OCI-LY7 (cell line): Measurements from ENCODE around the gene INSC. TPM values are rescaled to one million over a fixed set of nuclear protein-coding genes. Genes with fewer than 3 reads are reported as not detected.

ENCODE experiments used
- BruUV-seq: library from RNA; stranded (reverse); fragments of 400-500 nt; replicated peaks from 2 replicates; lab custom pipeline; 2021; lab: Mats Ljungman, UMichigan
- CTCF ChIA-PET: fragments of 300-600 bp; sonication (Branson Sonifier 250); formaldehyde crosslinking; loops from one replicate; lab custom pipeline; 2022; ENCODE audit warnings: antibody characterized with exemption; ENCODE audit not compliant: unreplicated experiment; lab: Charles Lee
- POLR2A ChIA-PET: fragments of 300-600 bp; sonication (Branson Sonifier 250); formaldehyde crosslinking; loops from one replicate; lab custom pipeline; 2022; ENCODE audit warnings: antibody characterized with exemption; lab: Charles Lee
- DNase-seq: peaks from one replicate; pipeline ENCODE4 v3.0.0-alpha.2; 2015; ENCODE audit warnings: low spot score
- H2AFZ ChIP-seq: fragments of 200-600 bp; sonication (generic), shearing (Covaris generic); 2 replicates; pipeline ENCODE4 v1.6.1; 2014; ENCODE audit warnings: mild to moderate bottlenecking, antibody characterized with exemption, low read length, moderate library complexity
- H3K27ac ChIP-seq: fragments of 200-600 bp; sonication (generic); 2 replicates; pipeline ENCODE4 v1.5.1; 2014; ENCODE audit warnings: mixed run types, low read depth, mild to moderate bottlenecking, moderate library complexity, low read length, inconsistent platforms; ENCODE audit not compliant: poor library complexity, severe bottlenecking
- H3K36me3 ChIP-seq: fragments of 200-600 bp; sonication (generic); 2 replicates; pipeline ENCODE4 v1.6.1; 2014; ENCODE audit warnings: mild to moderate bottlenecking, antibody characterized with exemption, low read length, moderate library complexity, mixed read lengths; ENCODE audit not compliant: insufficient read depth
- H3K4me1 ChIP-seq: fragments of 200-600 bp; sonication (generic); 2 replicates; pipeline ENCODE4 v1.5.1; 2014; ENCODE audit warnings: mild to moderate bottlenecking, low read length; ENCODE audit not compliant: insufficient read depth, poor library complexity, severe bottlenecking
- H3K4me2 ChIP-seq: fragments of 200-600 bp; sonication (generic); 2 replicates; pipeline ENCODE4 v1.6.1; 2014; ENCODE audit warnings: mild to moderate bottlenecking, low read length
- H3K4me3 ChIP-seq: fragments of 200-600 bp; sonication (generic); 2 replicates; pipeline ENCODE4 v1.5.1; 2014; ENCODE audit warnings: mild to moderate bottlenecking, low read depth, low read length; ENCODE audit not compliant: poor library complexity, severe bottlenecking
- H3K79me2 ChIP-seq: fragments of 200-600 bp; sonication (generic); 2 replicates; pipeline ENCODE4 v1.6.1; 2016; ENCODE audit warnings: low read depth, mild to moderate bottlenecking, low read length, moderate library complexity, mixed read lengths; ENCODE audit not compliant: insufficient read depth
- H3K9me2 ChIP-seq: fragments of 200-600 bp; sonication (generic); 2 replicates; pipeline ENCODE4 v1.6.1; 2016; ENCODE audit warnings: mild to moderate bottlenecking, low read length, mixed read lengths; ENCODE audit not compliant: insufficient read depth
- H3K9me3 ChIP-seq: fragments of 200-600 bp; sonication (generic); 2 replicates; pipeline ENCODE4 v1.6.1; 2014; ENCODE audit warnings: mild to moderate bottlenecking, mixed run types, low read length, mixed read lengths
- H4K20me1 ChIP-seq: fragments of 200-600 bp; sonication (generic); 2 replicates; pipeline ENCODE4 v1.6.1; 2014; ENCODE audit warnings: mild to moderate bottlenecking, antibody characterized with exemption, low read length, moderate library complexity, mixed read lengths; ENCODE audit not compliant: insufficient read depth
- EZH2phosphoT487 ChIP-seq: fragments of 200-600 bp; sonication (generic); IDR thresholded peaks from 2 replicates; pipeline ENCODE4 v1.6.1; 2018; ENCODE audit warnings: low read depth, borderline replicate concordance, mild to moderate bottlenecking, mixed run types, antibody characterized with exemption, low read length, moderate library complexity, mixed read lengths
- intact Hi-C: fragments of 100-400 bp; cut with micrococcal nuclease; formaldehyde crosslinking; loops from one replicate; pipeline ENCODE4 v1.10.0; 2022; ENCODE audit not compliant: unreplicated experiment
- total RNA-seq, 2 experiments: library from RNA; depleted of rRNA in 1 of 2; stranded (reverse); fragments of >200 nt in 1 of 2; shearing (Covaris generic) in 1 of 2; gene quantifications; 2 replicates each; pipeline ENCODE4 v1.2.3, GENCODE V29; 2014 to 2022
- TF ChIP-seq, protein P1 (sequence below): fragments of 200-600 bp; sonication (generic); conservative IDR thresholded peaks from 2 replicates; pipeline ENCODE4 v1.5.1; 2014; ENCODE audit warnings: mild to moderate bottlenecking, antibody characterized with exemption, low read length, moderate library complexity, mixed read lengths

The INSC gene
- total RNA-seq, 2 experiments from 2014 or later = not detected

DNA sequence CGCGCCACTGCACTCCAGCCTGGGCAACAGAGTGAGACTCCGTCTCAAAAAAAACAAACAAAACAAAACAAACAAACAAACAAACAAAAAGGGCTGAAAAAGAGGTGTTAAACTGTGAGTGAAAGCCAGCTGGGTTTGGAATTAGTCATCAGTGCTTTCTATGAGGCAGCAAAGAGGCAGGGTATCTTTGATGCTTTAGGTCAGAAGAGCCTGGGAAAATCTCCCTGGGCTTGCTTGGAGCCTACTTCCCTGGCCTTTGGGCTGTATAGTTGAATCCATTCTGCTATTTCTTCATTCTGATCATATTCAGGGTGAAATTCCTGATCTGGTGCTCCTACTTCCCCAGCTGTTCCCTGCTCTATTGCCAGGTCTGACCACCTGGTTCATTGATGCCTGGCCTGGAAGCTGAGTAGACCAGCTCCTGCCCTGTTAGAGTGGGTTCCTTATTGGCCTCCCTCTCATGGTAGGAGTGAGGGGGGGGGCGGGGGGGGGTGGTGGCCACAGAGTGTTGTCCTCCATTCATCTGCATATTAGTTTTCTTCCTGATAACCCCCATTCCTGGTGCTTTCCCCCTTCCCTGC lies 65.6 kb downstream of the INSC start:
- ChIA-PET CTCF (no interaction called here), POLR2A (no interaction called here)
- Histone ChIP-seq H3K27ac (no peak overlapping the region), H4K20me1 (no peaks in the 10 kb centered on the region), H3K79me2 (no peaks in the 10 kb centered on the region), H3K4me1 (no peaks in the 10 kb centered on the region), H3K36me3 (no peaks in the 10 kb centered on the region), H2AFZ (no peak overlapping the region), H3K9me3 (no peaks in the 10 kb centered on the region), H3K4me3 (no peak overlapping the region), H3K9me2 (no peaks in the 10 kb centered on the region), H3K4me2 (no peak overlapping the region)
- intact Hi-C loops = no loop called here
- no TSS peak for BruUV-seq
- DNase-seq = no peak
- no peak for TF ChIP-seq EZH2phosphoT487
- TF ChIP-seq, protein P1, sequence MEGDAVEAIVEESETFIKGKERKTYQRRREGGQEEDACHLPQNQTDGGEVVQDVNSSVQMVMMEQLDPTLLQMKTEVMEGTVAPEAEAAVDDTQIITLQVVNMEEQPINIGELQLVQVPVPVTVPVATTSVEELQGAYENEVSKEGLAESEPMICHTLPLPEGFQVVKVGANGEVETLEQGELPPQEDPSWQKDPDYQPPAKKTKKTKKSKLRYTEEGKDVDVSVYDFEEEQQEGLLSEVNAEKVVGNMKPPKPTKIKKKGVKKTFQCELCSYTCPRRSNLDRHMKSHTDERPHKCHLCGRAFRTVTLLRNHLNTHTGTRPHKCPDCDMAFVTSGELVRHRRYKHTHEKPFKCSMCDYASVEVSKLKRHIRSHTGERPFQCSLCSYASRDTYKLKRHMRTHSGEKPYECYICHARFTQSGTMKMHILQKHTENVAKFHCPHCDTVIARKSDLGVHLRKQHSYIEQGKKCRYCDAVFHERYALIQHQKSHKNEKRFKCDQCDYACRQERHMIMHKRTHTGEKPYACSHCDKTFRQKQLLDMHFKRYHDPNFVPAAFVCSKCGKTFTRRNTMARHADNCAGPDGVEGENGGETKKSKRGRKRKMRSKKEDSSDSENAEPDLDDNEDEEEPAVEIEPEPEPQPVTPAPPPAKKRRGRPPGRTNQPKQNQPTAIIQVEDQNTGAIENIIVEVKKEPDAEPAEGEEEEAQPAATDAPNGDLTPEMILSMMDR = no peak

DNA sequence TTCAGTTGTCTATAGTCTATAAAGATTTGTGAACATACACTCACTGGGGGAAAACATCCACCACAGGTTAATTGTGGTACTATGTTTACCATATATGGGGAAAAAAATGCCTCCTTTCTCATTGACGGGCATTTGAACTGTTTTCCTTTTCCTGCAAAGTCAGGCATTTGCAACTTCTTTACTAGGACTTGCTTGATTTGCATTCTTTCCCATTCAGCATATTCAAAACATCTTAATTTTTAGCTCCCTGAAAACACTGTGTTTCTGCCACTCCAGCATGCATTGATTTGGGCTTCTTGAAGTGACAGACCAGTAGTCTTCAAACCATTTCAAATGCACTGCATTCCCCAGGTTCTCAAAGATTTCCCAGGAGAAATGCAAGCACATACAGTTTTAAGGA lies 67.6 kb downstream of the INSC start:
- DNase-seq = no peak
- H4K20me1 ChIP-seq = no peaks in the 10 kb centered on the region
- no peak overlapping the region for H2AFZ ChIP-seq
- no peaks in the 10 kb centered on the region for H3K9me2 ChIP-seq
- intact Hi-C loops = no loop called here
- CTCF ChIA-PET = no interaction called here
- no peak overlapping the region for H3K27ac ChIP-seq
- TF ChIP-seq EZH2phosphoT487 = no peak
- TF ChIP-seq, protein P1 = no peak
- no peaks in the 10 kb centered on the region for H3K36me3 ChIP-seq
- H3K79me2 ChIP-seq = no peaks in the 10 kb centered on the region
- no TSS peak for BruUV-seq
- no peak overlapping the region for H3K4me3 ChIP-seq
- H3K9me3 ChIP-seq = no peaks in the 10 kb centered on the region
- POLR2A ChIA-PET = interaction anchor here (0.7 kb wide), 1 partner anchor 672 kb away, joined by 4 read pairs; no protein-coding TSS in a partner anchor
- no peak overlapping the region for H3K4me2 ChIP-seq
- no peaks in the 10 kb centered on the region for H3K4me1 ChIP-seq

DNA sequence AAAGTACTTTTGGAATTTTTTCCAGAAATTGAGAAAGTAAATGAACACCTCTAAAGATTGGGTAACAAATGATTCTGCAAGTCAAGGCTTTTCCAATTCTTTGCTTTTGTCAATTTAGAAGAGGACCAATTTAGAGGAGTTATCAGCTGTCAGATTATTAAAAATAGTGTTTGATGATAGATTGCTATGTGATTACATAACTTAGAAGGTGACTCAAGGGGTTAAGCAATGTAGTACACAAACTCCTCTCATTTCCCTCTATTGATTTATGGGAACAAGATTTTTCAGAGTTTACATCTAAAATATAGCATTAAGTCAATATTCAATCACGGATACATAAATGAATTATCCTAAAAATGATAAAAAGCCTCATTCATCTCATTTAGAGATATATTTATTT lies 70.3 kb downstream of the INSC start:
- ChIA-PET POLR2A (no interaction called here), CTCF (no interaction called here)
- no TSS peak for BruUV-seq

More for the DNA sequence above, 70.3 kb downstream of the INSC start:
- no peaks in the 10 kb centered on the region for H3K4me1 ChIP-seq
- no peaks in the 10 kb centered on the region for H3K9me3 ChIP-seq
- no peaks in the 10 kb centered on the region for H3K9me2 ChIP-seq
- no peaks in the 10 kb centered on the region for H3K36me3 ChIP-seq
- intact Hi-C loops = no loop called here
- TF ChIP-seq EZH2phosphoT487 = no peak
- TF ChIP-seq, protein P1 = no peak
- H3K79me2 ChIP-seq = no peaks in the 10 kb centered on the region
- no peak overlapping the region for H3K27ac ChIP-seq
- H4K20me1 ChIP-seq = no peaks in the 10 kb centered on the region
- no peak overlapping the region for H3K4me3 ChIP-seq
- no peak for DNase-seq
- no peak overlapping the region for H3K4me2 ChIP-seq
- no peak overlapping the region for H2AFZ ChIP-seq
